GM12892 (cell line): ENCODE results near the gene STARD7.
"Not testable (repeated sequence)": the region's sequence is repeated elsewhere in the genome, so short reads cannot be mapped to it uniquely, and the experiment has no call there.

Source experiments
- POLR2A ChIP-seq: IDR thresholded peaks from 2 replicates; pipeline ENCODE4 v1.6.1; 2011; ENCODE audit warnings: low read depth, low read length, control low read depth
- POLR2AphosphoS5 ChIP-seq: IDR thresholded peaks from 2 replicates; pipeline ENCODE4 v1.6.1; 2011; ENCODE audit warnings: low read depth, low read length, control low read depth

DNA sequence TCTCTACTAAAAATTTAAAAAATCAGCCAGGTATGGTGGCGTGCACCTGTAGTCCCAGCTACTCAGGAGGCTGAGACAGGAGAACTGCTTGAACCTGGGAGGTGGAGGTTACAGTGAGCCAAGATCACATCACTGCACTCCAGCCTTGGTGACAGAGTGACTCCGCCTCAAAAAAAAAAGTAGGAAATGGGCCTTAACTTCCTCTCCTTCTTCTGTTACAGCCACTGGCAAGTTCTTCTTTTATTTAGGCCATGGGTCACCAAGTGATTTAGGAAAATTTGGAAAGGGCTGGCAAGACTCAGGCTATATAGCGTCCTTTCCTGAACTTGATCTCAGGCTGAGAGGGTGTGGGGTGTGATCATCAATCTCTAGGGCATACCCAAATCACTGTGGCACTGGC, 49.1 kb upstream of the STARD7 start:
- TF ChIP-seq POLR2AphosphoS5, POLR2A: not testable (repeated sequence)
